ENCODE data around the gene CDKAL1.
"Not testable (repeated sequence)": the region's sequence is repeated elsewhere in the genome, so short reads cannot be mapped to it uniquely, and the experiment has no call there.

Gene CDKAL1

GRCh38 chr6:21189759-21190158 is 655.5 kb downstream of the CDKAL1 start:
- DNase-seq: no peak

- DNase-seq: no peak
Observed at GRCh38 chr6:21190701-21191100, 656.4 kb downstream of the CDKAL1 start.

GRCh38 chr6:21193790-21194475 is 659.7 kb downstream of the CDKAL1 start:
- DNase-seq: no peak

GRCh38 chr6:21195301-21195700 is 661.0 kb downstream of the CDKAL1 start:
- DNase-seq: not testable (repeated sequence)

- DNase-seq: no peak
Observed at GRCh38 chr6:21198032-21198640, 663.9 kb downstream of the CDKAL1 start.

GRCh38 chr6:21199262-21199661 is 665.0 kb downstream of the CDKAL1 start:
- DNase-seq: no peak

GRCh38 chr6:21200134-21200870 is 666.0 kb downstream of the CDKAL1 start:
- no peak for DNase-seq

- no peak for DNase-seq
Observed at GRCh38 chr6:21201187-21201586, 666.9 kb downstream of the CDKAL1 start.

- no peak for DNase-seq
Observed at GRCh38 chr6:21201637-21202350, 667.5 kb downstream of the CDKAL1 start.

GRCh38 chr6:21202521-21202920 is 668.3 kb downstream of the CDKAL1 start:
- DNase-seq: no peak

- no peak for DNase-seq
Observed at GRCh38 chr6:21204951-21205350, 670.7 kb downstream of the CDKAL1 start.

GRCh38 chr6:21208081-21208795 is 674.0 kb downstream of the CDKAL1 start:
- DNase-seq: no peak

GRCh38 chr6:21208796-21209186 is 674.5 kb downstream of the CDKAL1 start:
- no peak for DNase-seq

GRCh38 chr6:21213492-21213891 is 679.2 kb downstream of the CDKAL1 start:
- no peak for DNase-seq

GRCh38 chr6:21214738-21215448 is 680.6 kb downstream of the CDKAL1 start:
- DNase-seq: no peak

GRCh38 chr6:21219241-21219640 is 685.0 kb downstream of the CDKAL1 start:
- no peak for DNase-seq

- DNase-seq: no peak
Observed at GRCh38 chr6:21219856-21220255, 685.6 kb downstream of the CDKAL1 start.

- DNase-seq: no peak
Observed at GRCh38 chr6:21220271-21220987, 686.2 kb downstream of the CDKAL1 start.

- DNase-seq: no peak
Observed at GRCh38 chr6:21222656-21223055, 688.4 kb downstream of the CDKAL1 start.

- DNase-seq: no peak
Observed at GRCh38 chr6:21225912-21226311, 691.7 kb downstream of the CDKAL1 start.

- no peak for DNase-seq
Observed at GRCh38 chr6:21227486-21227885, 693.2 kb downstream of the CDKAL1 start.
